ENCODE data around the gene C14orf180. TPM values are rescaled to one million over a fixed set of nuclear protein-coding genes. Genes with fewer than 3 reads are reported as not detected.

Gene C14orf180
- total RNA-seq, 2 donors from 2014 or later = not detected

DNA sequence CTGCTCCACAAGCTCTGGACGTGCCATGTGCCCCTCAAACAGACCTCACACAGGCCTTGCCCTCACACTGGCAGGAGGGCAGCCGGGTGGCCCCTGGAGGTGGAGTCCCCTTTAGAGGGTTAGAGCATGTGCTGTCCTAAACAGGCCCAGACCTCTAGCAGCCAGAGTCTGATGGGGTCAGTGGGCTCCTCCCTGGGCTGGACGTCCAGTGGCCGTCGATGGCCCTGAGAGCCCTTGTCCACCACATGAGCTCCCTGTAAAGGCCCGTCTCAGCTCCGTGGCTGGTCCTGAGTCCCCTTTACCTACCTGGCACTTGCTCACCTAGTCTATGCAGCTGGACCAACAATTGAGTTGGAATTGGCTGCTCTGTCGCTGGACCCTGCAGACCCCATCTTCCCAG, 21.2 kb downstream of the C14orf180 start:
- Mint-ChIP-seq H3K4me3 (no peak overlapping the region), H3K36me3 (ENCODE audit: low read depth) (peaks cover 3% of the 10 kb centered on the region), H3K4me1 (peaks cover 9% of the 10 kb centered on the region), H3K27me3 (peaks cover 49% of the 10 kb centered on the region), H3K27ac (no peak overlapping the region)
- H3K9me3 ChIP-seq (ENCODE audit: control insufficient read depth, low read length, poor library complexity, severe bottlenecking) = no peaks in the 10 kb centered on the region
- ATAC-seq (no peak), DNase-seq (no peak)

DNA sequence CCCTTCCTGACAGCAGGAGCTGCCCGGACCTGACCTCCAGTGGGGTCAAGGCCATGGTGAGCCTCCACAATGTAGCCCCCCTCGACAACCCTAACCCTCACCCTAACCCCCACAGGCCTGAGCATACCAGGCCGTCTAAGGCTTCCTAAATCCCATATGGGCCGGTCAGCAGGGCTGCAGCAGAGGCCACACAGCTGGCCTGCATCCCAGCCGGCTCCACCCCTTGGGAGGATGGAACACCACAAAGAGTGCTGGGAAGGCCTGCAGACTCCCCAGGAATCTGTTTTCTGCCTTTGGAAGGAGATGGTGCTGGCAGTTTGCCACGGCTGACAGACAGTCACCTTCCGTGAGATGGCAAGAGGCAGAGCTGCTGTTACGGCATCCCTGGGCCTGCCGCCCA, 22.2 kb downstream of the C14orf180 start:
- Mint-ChIP-seq H3K4me1 (peaks cover 9% of the 10 kb centered on the region), H3K27ac (no peak overlapping the region), H3K36me3 (ENCODE audit: low read depth) (peaks cover 3% of the 10 kb centered on the region), H3K4me3 (no peak overlapping the region), H3K27me3 (peaks cover 58% of the 10 kb centered on the region)
- DNase-seq (no peak), ATAC-seq (no peak)
- no peaks in the 10 kb centered on the region for H3K9me3 ChIP-seq (ENCODE audit: control insufficient read depth, low read length, poor library complexity, severe bottlenecking)

DNA sequence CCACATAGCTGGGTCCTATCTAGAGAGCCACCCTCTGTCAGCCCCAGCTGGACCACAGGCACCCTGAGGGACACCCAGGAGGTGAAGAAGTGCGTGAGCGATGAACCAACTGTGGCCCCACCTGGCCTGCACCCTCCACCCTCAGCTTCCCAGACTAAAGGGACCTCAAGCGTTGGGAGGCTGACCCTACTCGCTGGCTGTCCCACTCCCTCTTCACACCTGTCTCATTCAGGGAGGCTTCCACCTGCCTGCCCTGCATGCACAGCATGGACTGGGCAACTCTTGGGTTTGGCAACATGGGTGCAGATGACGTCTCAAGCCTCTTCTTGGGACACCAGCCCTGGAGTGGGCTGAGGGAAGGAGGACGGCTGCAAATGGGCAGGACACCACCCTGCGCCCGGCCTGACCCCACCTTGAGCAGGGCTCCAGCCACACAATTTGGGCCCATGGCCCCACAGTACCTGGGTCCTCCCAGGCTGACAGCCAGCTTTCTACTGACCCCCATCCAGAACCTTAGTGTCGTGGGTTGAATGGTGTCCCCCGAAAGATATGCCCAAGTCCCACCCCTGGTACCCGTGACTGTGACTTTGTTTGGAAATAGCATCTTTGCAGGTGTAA, 22.9 kb downstream of the C14orf180 start:
- no peak for DNase-seq
- Mint-ChIP-seq H3K4me1 (peaks cover 9% of the 10 kb centered on the region), H3K27ac (no peak overlapping the region), H3K27me3 (peaks cover 64% of the 10 kb centered on the region), H3K36me3 (ENCODE audit: low read depth) (peaks cover 3% of the 10 kb centered on the region), H3K4me3 (no peak overlapping the region)
- no peaks in the 10 kb centered on the region for H3K9me3 ChIP-seq (ENCODE audit: control insufficient read depth, low read length, poor library complexity, severe bottlenecking)
- ATAC-seq = no peak

DNA sequence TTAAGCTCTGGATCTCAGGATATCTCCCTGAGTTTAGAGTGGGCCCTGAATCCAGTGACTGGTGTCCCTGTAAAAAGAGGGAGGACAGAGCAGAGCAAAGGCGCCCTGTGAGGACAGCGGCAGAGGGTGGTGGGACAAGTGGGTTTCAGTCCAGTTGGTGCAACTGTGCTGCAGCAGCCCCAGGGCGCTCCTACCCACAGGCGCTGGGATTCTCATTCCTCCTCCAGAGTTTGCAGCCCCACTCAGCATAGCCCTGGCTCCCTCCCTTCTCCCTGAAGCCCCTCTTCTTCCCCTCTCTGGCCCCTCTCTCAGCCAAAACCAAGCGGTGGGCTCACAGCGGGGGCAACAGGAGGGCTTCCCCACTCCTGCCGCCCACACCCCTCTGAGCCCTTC, 23.4 kb downstream of the C14orf180 start:
- peaks cover 9% of the 10 kb centered on the region for H3K4me1 Mint-ChIP-seq
- no peak overlapping the region for H3K4me3 Mint-ChIP-seq
- H3K36me3 Mint-ChIP-seq (ENCODE audit: low read depth) = peaks cover 3% of the 10 kb centered on the region
- no peak overlapping the region for H3K27ac Mint-ChIP-seq
- no peak for ATAC-seq
- H3K27me3 Mint-ChIP-seq = peaks cover 69% of the 10 kb centered on the region
- no peak for DNase-seq
- no peaks in the 10 kb centered on the region for H3K9me3 ChIP-seq (ENCODE audit: control insufficient read depth, low read length, poor library complexity, severe bottlenecking)

DNA sequence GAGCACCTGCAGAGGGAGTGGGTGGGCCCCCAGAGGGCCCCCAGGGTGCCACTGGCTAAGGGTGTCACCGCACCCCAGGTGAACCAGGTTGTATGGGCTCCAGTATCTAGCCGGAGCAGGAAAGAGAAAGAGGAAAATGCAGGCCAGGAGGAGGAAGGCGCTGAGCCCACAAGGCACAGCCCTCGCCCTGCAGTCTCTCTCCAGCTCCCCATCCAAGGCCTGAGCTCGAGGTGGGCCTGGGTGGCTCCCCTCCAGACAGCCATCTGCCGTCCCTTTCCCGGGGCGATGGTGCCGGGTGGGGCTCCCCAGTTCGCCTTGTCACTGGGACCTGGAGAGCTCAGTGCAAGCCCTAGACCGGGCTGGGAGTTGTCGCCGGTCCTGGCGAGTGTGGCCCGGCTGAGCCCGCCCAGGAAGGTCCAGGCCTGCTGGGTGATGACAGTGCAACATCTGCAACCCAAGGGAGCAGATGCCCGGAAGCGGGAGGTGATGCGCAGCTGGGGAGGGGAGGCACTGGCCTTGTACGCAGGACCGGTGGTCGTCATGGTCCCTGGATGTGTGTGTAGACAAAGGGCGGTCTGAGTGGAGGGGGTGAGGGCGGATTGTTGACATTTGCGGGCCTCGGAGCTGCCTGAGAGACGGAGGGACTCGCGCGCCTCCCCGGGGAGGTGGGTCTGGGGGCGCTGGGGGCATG, 24.3 kb downstream of the C14orf180 start:
- H3K9me3 ChIP-seq (ENCODE audit: control insufficient read depth, low read length, poor library complexity, severe bottlenecking) = no peaks in the 10 kb centered on the region
- no peak for DNase-seq
- Mint-ChIP-seq H3K4me3 (no peak overlapping the region), H3K36me3 (ENCODE audit: low read depth) (peaks cover 3% of the 10 kb centered on the region), H3K27ac (no peak overlapping the region), H3K4me1 (peaks cover 9% of the 10 kb centered on the region), H3K27me3 (peaks cover 69% of the 10 kb centered on the region)
- ATAC-seq = no peak

DNA sequence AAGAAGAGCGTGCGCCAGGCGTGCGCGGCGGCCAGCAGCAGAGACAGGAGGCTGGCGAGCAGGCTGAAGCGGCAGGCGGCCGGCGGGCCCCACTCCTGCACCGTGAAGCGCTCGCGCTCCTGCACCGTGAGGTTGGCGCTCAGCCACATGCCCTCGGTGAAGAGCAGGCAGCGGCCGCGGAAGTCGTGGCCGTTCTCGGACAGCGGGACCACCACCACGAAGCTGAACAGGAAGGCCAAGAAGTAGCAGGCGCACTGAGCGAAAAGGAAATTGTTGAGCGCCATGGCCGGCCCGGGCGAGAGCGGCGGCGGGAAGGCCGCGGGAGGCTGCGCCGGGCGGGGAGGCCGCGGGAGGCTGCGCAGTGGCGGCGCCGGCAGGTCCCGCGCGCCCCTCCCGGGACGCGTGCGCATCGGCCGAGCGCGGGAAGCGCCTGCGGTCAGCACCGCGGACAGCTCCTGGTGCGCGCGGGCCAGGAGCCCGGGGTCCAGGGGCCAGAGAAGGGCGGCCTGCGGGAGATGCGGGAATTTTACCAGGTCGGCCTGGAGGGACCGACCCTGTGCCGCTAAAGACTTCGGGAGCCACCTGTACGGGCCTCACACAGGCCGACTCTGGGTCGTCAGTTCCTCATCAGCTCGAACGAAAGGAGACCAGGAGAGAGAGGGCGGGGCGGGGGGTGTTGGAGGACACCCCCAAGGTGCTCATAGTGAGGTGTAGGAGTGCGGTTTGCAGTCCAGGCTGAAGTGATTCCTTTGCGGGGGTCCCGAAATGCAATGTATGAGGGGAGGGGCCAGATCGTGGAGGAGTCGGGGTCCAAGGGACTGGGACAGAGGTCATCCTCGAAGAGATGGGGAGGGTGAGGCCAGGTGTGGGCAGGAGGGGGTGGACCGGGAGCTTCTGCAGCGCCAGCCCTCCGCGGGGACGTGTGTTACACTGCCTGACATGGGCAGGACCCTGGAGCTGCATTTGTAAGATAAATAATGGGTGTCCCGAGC, 25.2 kb downstream of the C14orf180 start, which contains the start of gene TMEM179:
TMEM179 (minus strand) TSS at position 315 of the 992 bp plus-strand sequence; CDS start at position 284, 31 bp downstream.
- Mint-ChIP-seq H3K4me3 (no peak within 1 kb of the TSS), H3K27me3 (peaks cover 73% of the 10 kb centered on the region)
- no peak for ATAC-seq

DNA sequence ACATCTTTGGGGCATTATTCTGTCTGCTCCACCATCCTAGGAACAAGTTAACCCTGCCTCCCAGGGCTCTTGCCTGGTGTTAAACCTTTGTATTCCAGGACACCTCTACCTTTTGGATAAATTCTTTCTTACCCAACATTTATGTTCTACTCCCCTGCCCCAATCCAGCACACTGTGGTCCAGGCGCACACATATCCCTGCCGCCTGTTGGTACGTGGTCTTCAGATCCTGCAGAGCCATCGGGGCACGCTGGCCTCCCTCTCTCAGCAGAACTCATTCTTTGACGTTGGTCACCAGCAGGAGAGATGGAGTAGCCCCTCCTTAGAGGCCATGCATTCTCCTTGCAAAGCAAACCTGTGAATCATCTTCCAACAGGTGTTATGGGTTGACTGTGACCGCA, 30.1 kb downstream of the C14orf180 start:
- no peaks in the 10 kb centered on the region for H3K9me3 ChIP-seq (ENCODE audit: control insufficient read depth, low read length, poor library complexity, severe bottlenecking)
- no peak overlapping the region for H3K4me3 Mint-ChIP-seq
- H3K27me3 Mint-ChIP-seq = peaks cover 57% of the 10 kb centered on the region
- no peaks in the 10 kb centered on the region for H3K4me1 Mint-ChIP-seq
- ATAC-seq = no peak
- H3K36me3 Mint-ChIP-seq (ENCODE audit: low read depth) = peaks cover 4% of the 10 kb centered on the region
- H3K27ac Mint-ChIP-seq = peak overlapping the region; percentile 29
- DNase-seq = no peak

More for the DNA sequence above, 25.2 kb downstream of the C14orf180 start, which contains the start of gene TMEM179:
- no peak for DNase-seq
- Mint-ChIP-seq H3K4me1 (peaks cover 9% of the 10 kb centered on the region), H3K36me3 (ENCODE audit: low read depth) (peaks cover 3% of the 10 kb centered on the region), H3K27ac (no peak within 1 kb of the TSS)
- no peaks in the 10 kb centered on the region for H3K9me3 ChIP-seq (ENCODE audit: control insufficient read depth, low read length, poor library complexity, severe bottlenecking)

DNA sequence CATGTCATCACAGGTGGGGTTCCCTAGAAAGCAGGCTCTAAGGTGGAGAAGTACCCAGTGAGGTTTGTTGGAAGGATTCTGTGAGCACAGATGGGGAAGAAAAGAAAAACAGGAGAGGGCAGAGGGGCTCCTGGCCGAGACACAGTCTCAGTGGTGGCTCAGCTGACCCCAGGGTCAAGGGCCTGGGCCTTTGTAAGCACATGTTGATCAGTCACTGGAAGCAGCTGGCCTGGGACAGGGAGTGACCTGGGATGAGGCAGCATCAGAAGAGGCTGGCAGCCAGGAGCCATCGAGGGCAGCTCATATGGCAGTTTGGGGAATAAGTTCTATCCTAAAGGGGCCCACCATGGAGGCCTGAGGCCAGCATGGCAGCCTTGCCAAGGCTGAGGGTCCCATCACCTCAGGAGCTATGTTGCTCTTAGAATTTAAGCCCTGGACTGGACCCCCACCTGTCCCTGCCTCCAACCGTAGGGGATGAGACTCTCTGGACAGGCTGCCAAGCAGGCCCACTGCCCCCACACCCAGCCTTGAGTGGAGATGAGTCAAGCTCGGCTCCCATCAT, 31.3 kb downstream of the C14orf180 start:
- ATAC-seq = no peak
- no peak overlapping the region for H3K27ac Mint-ChIP-seq

DNA sequence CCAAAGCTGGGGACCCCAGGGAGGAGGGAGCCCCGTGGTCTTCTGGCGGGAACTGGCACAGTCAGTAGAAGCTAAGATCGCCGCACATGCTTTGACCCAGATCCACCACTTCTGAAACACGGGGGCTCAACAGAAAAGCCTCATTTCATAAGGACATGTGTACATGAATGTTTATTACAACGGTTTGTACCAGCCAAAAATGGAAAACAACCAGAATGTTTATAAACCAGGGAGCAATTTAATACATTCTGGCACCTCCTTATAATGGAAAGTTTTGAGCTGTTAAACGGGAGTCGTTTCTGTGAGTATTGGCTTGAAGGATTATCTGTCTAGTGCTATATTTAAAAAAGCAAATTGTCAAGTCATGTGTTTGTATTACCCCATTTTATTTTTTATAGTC, 32.3 kb downstream of the C14orf180 start:
- DNase-seq = no peak
- Mint-ChIP-seq H3K4me3 (no peak overlapping the region), H3K36me3 (ENCODE audit: low read depth) (peaks cover 4% of the 10 kb centered on the region), H3K4me1 (no peaks in the 10 kb centered on the region), H3K27me3 (peaks cover 52% of the 10 kb centered on the region), H3K27ac (no peak overlapping the region)
- H3K9me3 ChIP-seq (ENCODE audit: control insufficient read depth, low read length, poor library complexity, severe bottlenecking) = no peaks in the 10 kb centered on the region
- no peak for ATAC-seq

More for the DNA sequence above, 31.3 kb downstream of the C14orf180 start:
- no peaks in the 10 kb centered on the region for H3K4me1 Mint-ChIP-seq
- H3K4me3 Mint-ChIP-seq = no peak overlapping the region
- H3K36me3 Mint-ChIP-seq (ENCODE audit: low read depth) = peaks cover 4% of the 10 kb centered on the region
- no peak for DNase-seq
- H3K27me3 Mint-ChIP-seq = peaks cover 57% of the 10 kb centered on the region
- no peaks in the 10 kb centered on the region for H3K9me3 ChIP-seq (ENCODE audit: control insufficient read depth, low read length, poor library complexity, severe bottlenecking)

DNA sequence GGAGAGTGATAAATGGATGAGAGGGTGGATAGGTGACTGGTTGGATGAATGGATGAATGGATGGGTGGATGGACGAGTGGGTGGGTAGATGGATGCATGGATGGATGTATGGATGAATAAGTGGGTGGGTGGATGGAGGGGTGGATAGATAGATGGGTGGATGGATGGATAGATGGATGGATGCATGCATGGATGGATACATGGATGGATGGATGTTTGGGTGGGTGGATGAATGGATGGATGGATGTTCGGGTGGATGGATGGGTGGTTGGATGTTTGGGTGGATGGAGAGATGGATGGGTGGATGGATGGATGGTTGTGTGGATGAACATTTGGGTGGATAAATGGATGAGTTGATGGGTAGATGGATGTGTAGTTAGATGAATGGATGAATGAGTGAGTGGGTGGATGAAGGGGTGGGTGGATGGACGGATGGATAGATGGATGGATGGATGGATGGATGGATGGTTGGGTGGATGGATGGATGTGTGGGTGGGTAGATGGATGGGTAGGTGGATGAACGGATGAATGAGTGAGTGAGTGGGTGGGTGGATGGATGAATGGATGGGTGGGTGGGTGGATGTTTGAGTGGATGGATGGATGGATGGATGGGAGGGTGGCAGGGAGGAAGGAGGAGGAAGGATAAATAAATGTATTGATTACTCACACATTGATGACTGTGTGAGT, 34.7 kb downstream of the C14orf180 start:
- DNase-seq (no peak), ATAC-seq (no peak)
- peaks cover 11% of the 10 kb centered on the region for H3K36me3 Mint-ChIP-seq (ENCODE audit: low read depth)
- H3K9me3 ChIP-seq (ENCODE audit: control insufficient read depth, low read length, poor library complexity, severe bottlenecking) = no peaks in the 10 kb centered on the region
- no peak overlapping the region for H3K27ac Mint-ChIP-seq
- H3K4me1 Mint-ChIP-seq = peaks cover 3% of the 10 kb centered on the region
- H3K27me3 Mint-ChIP-seq = peaks cover 54% of the 10 kb centered on the region
- no peak overlapping the region for H3K4me3 Mint-ChIP-seq

DNA sequence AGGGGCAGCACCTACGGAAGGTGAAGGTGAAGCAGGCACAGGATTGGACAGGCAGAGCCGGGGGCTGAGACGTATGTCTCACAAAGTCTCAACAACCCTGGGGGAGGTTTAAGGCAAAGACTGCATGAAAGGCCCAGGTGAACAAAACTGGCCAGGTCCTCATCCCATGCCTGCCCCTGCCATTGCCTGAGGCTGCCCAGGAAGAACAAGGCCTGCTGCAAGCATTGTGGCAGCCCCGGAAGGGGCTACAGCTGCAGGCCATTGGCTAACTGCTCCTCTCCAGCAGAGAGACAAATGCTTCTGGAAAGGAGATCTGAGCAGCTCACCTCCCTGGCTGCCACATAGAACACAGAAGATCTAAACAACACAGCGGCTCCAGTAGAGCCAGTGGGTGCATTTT, 45.4 kb downstream of the C14orf180 start:
- H3K27me3 Mint-ChIP-seq = peaks cover 41% of the 10 kb centered on the region
- H3K9me3 ChIP-seq (ENCODE audit: control insufficient read depth, low read length, poor library complexity, severe bottlenecking) = no peaks in the 10 kb centered on the region
- DNase-seq = no peak
- H3K36me3 Mint-ChIP-seq (ENCODE audit: low read depth) = peaks cover 5% of the 10 kb centered on the region
- H3K27ac Mint-ChIP-seq = no peak overlapping the region
- H3K4me1 Mint-ChIP-seq = peaks cover 3% of the 10 kb centered on the region
- no peak overlapping the region for H3K4me3 Mint-ChIP-seq
- ATAC-seq = no peak

DNA sequence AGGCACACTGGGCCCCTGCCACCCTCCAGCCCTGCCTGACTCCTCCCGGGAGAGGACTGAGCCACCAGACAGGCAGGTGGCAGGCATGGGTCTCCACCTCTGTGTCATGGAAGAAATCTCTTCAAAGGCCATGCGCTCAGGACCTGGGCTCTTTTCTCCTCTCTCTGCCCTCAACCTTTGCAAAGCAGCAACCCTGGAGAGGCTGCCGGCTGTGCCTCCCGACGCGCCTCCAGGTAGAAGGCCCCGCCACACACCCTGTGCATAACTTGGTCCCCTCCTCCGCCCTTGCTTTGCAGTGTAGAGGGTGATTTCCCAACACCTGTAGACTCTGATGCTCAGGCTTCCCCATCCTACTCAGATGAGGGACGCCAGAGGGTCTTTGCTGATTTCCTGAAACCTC, 53.2 kb downstream of the C14orf180 start:
- H3K27ac Mint-ChIP-seq = no peak overlapping the region
- H3K36me3 Mint-ChIP-seq (ENCODE audit: low read depth) = no peaks in the 10 kb centered on the region
- no peak overlapping the region for H3K4me3 Mint-ChIP-seq

More for the DNA sequence above, 53.2 kb downstream of the C14orf180 start:
- ATAC-seq = no peak
- no peaks in the 10 kb centered on the region for H3K9me3 ChIP-seq (ENCODE audit: control insufficient read depth, low read length, poor library complexity, severe bottlenecking)
- H3K4me1 Mint-ChIP-seq = no peaks in the 10 kb centered on the region
- peaks cover 3% of the 10 kb centered on the region for H3K27me3 Mint-ChIP-seq
- no peak for DNase-seq

All from T-helper 17 cell (primary cell).